ENCODE data around the gene DLG3.

- TF ChIP-seq POLR2A (IDR thresholded peaks at IDR 0.05) (no peak), CTCF (IDR thresholded peaks at IDR 0.05) (no peak)
These were observed 32.5 kb downstream of the DLG3 start for GRCh38 chrX:70476934-70477733.

Measured in heart left ventricle (tissue), 13 donors.